GM21381 (cell line): Measurements from ENCODE around the gene PARD3.
"Not testable (repeated sequence)": the region's sequence is repeated elsewhere in the genome, so short reads cannot be mapped to it uniquely, and the experiment has no call there.

Experiments
- ATAC-seq: cut with Tn5 transposase; IDR thresholded peaks from one replicate; pipeline ENCODE4 v1.9.1; 2021; ENCODE audit warnings: mild to moderate bottlenecking, moderate library complexity; ENCODE audit not compliant: unreplicated experiment

The PARD3 gene

DNA sequence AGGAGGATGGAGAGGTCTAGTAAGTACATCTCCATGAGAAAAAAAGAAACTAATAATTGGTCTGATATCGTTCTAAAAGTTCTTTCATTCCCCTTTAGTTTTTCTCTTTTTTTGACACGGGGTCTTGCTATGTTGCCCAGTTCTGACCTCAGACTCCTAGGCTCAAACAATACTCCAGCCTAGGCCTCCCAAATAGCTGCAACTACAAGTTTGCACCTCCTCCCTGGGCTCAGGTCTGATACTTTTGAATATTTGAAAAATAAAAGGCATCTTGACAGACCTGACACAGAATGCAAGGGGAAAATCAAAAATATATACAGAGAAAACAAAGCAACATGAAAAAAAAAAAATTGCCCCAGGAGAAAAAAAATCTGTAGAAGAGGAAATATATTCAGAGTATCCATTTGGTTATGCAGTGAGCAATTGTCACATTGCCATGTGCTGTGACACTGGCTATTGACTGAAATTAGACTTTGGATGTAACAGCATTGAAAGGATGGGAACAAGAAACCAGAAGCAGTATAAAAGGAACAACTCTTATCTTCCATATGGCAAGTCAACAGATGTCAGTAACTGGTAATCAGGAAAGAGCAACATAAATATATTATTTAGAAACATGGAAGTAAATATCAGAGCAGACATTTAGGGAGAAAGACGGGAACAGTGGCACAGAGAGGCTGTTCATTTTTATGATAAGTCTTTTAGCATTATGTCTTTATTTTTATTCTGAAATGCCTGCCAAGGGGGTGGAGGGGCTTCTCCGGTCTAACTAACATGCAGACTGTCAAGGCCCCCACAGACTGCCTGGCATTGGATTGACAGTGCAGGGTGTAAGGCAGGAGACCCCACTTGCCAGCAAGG lies 408.4 kb downstream of the PARD3 start:
- no peak for ATAC-seq

DNA sequence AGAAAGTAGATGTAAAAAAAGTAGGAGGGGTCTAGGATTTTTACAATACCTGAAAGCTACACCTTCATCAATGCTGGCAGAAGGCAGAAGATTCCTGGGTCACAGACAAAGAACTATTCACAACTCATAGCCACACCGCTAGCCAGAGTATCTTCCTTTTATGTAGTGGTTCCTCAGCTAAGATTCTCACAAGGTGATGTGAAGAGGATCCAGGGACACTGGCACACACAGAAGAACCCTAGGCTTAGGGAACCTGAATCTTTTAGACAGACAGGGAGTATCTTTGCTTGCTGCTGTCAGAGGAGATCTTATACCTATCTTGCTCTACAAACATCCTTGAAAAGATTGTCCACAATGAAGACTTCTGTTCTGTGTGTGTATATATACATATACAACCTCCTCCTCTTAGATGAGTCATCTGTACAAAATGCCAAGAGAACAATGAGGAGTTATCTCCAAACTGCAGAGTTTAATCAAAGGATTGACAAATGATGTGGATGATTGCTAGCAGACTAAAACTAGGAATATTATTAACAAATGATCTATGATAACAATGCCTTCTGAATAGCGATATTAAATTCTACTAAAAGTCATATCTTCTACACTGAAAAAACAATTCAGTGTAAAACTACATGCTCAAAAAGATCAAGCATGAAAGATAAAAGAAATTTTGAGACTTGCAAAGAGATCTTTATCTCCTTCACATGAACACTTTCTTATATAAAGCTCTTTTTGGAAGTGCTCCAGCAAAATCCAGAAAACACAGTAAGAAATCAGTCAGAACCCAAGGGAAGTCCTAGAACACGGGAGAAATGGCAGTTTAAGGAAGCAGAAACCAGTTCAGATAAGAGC lies 409.3 kb downstream of the PARD3 start:
- ATAC-seq = no peak

DNA sequence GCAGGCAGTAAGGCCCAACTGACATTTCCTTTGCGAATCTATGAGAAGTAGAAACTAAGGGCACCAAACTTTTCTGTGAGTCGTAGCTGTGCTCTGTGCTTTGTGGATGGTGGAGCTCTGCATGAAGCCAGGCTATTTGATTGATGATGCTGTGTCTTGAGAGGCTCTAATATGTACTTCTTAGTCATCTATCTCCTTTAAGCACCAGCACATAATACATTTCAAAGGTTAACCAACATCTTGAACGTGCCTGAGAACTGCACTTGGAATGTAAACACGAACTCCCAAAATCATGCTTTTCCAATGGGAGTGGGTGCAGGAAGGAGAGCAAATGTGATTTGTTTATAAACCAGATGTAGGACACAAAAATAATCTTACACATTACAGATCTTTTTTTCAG lies 411.6 kb downstream of the PARD3 start:
- ATAC-seq = no peak

DNA sequence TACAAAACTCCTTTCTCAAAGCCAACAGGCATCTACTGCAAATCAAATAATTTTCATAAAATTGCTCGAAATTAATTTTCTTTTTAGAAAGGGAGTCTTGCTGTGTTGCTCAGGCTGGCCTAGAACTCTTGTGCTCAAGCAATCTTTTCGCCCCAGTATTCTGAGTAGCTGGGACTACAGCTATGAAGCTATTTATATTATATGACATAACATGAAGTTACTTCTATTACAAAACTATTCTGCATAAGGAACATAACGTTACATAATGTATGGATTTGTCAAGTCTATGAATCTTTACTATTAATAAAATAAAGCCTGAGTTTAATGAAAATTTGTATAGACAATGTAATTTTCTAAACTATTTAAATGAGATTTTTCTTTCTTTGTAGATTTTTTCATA lies 415.0 kb downstream of the PARD3 start:
- no peak for ATAC-seq

DNA sequence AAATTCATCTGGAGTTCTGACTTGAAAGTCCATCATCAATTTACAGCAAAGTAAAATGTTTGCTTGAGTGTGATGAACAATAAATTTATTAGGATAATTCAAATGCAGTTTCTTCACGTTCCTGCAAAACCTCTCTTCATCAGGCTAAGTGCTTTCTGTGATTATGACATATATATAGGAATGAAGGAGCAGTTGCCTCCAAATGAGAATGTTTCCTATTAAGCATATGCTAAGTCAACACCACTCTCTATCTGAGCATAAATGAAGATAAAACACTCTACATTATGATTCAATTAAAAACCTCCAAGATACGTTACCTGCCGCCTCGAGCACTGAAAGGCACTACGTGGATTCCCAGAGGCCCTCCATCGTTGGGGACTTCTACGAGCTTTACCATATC lies 416.1 kb downstream of the PARD3 start:
- no peak for ATAC-seq

DNA sequence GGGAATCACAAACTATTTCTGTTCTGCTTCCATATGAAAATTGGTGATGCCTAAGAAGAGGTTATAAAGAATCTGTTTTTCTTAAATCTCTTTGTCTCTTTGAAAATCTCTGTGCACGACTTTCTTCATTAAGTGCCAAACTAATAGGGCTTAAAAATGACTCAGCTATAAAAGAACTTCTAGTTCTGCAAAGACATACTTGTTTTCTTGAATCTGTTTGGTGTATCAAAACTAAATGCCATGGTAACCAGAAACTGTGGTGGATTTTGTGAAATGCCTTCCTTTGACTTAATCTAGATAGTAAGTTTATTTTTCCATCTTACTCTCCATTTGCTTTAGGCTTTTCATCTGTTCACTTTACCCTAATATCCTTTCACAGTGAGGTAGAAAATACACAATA lies 417.8 kb downstream of the PARD3 start:
- ATAC-seq = no peak

DNA sequence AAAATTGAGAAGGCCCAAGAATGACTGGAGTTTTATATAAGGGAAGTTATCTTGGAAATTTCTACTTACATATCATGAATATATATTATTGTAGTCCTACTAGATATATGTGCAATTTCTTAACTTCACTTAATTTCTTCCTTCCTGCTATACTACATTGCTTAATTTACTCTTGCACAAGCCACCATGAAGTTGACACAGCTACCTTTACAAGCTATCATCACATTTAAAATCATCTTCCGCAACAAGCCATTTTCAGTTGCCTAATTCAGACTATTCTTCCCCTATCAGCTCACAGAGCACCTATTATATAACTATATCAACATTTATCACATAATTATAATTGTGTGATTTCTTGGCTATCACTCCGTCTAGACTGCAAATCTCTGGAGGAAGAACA lies 418.4 kb downstream of the PARD3 start:
- no peak for ATAC-seq

DNA sequence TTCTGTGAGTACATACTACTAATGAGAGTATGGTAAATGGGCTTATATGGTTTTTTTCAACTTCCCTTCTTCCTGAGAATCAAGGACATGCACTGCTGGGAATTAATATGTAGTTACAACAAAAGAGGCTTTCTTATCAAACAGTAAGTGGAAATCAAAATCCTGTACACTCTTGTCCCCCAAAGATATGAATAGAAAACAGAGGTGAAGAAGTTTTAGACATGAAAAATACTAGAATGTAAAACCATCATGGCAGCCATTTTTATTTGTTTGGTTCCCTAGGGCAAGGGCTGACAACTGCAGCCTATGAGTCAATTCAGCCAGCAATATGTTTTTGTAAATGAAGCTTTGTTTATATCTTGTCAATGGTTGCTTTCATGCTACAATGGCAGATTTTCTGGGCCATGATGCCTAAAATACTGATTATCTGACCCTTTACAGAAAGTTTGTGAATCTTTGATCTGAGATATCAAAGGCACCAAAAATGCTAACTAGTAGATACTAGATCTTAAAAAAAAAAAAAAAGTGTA lies 422.4 kb downstream of the PARD3 start:
- no peak for ATAC-seq

DNA sequence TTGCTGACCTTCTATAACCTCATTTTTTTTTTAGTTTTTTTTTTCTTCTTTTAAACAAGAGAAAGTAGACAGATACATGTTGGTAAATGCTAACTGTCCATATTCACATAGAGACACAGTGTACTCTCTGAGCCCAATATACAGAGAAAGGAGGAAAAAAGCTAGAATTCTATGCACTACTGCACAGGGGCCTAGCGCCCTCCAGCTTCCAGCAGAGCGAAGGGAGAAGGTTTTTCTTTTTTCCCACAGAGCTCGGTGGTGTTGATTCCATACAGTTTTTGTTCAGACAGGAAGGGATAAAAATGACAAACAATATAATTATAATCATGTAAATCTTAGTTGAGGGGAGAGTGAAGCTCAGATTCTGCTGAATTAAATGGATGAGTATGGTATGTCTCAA lies 423.9 kb downstream of the PARD3 start:
- ATAC-seq = not testable (repeated sequence)

DNA sequence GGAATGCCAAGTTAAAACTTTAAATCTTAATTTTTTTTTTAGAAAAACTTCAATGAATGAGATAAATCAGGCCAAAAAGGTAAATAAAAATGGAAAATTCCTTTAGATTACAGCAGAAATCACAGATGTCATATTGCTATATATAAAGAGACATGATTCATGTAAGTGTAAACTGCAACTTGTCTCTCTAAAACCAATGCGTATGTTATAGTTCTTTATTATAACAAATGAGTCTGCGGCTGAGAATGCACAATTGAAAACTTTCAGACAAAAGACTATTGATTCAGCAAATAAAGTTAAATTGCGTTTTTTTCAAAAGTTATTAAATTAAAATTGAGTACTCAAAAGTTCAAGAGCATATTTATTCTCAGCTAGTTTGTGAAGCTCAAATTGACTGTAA lies 425.3 kb downstream of the PARD3 start:
- no peak for ATAC-seq

GRCh38 chr10:34386921-34387320 lies 428.2 kb downstream of the PARD3 start:
- ATAC-seq = no peak

GRCh38 chr10:34384372-34384771 lies 430.7 kb downstream of the PARD3 start:
- no peak for ATAC-seq

DNA sequence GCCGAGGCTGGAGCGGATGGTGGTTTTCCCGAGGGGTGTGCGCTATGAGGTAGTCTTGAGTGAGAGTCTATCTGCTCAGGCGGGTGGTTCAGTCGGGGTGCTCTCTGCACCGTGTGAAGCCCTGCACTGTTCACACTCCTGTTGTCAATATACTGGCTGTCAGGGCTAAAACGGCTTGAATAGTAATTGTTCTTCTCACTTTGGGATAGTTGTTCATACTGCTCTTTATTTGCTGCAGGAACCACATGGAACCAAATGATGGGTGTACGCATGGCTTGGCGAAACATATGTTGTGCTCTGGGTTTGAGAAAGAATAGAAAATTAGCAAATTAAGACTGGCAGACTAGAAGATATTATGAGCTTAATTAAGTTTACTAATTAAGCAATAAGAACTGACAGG lies 432.5 kb downstream of the PARD3 start:
- no peak for ATAC-seq

DNA sequence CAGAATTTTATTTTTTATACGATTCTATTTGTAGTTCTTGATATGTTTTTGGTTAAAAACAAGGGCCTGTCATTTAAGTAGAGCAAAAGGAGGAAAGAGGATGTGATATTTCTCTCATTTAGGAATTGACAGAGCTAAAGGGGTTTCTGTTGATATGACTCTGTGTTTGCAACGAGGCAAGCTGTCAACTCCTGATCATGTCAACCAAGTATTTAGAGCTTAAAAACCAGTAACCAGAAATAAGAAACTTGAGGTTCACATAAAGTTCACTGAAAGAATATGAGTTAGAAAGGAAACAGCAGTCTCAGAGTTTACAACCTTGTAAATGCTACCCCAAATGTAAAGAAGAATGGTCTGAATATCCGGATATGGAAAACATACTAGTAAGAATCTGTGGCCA lies 434.2 kb downstream of the PARD3 start:
- no peak for ATAC-seq

GRCh38 chr10:34378297-34378696 lies 436.8 kb downstream of the PARD3 start:
- ATAC-seq = no peak

GRCh38 chr10:34377833-34378232 lies 437.3 kb downstream of the PARD3 start:
- ATAC-seq = no peak

DNA sequence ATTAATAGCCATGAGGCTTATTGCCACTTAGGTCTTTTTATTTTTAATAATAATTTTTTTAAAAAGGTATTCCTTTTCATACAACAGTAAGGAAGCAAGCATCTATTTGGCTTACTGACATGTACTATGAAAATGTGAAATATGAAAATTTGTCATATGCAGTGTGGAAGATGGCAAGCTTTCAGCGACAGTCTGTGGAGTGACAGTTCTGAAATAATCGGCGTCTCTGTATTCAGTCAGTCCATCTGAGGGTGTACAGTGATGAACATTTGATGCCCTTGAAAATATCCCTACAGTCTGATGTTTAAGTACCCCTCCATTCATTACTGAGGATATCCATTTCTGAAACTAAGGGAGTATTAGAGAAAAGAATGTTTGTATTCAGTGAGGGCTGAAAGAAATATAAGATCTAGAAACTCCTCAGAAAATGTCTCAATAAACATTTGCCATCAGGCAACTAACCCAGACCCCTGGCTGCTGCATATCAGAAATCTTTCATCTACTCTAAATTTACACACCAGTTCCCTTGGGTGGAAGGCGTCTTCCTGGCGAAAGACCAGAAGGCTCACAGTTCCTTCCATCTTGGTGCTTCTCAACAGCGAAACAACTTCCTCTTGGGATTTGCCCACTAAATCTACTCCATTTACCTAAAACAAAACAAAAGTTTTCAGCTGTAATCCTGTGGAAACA lies 440.6 kb downstream of the PARD3 start:
- peak; percentile 29 for ATAC-seq

GRCh38 chr10:34373211-34373610 lies 441.9 kb downstream of the PARD3 start:
- ATAC-seq = no peak

DNA sequence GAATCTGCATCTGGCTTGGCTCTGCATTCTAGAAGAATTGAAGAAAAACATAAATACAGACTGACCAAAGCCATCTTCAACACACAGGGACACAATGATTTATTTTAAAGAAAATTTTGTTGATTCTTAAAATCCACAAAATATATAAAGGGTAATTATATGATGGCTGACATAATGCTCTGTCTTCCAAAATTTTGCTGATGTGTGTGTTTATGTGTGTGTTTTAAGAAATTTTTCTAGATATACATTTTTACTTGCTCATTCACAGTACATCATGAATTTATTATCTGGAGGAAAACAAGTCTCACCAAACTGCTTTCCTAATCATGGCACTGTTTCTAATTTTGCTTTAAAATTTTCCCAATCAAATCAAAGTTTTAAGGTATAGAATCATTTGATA lies 442.6 kb downstream of the PARD3 start:
- no peak for ATAC-seq

DNA sequence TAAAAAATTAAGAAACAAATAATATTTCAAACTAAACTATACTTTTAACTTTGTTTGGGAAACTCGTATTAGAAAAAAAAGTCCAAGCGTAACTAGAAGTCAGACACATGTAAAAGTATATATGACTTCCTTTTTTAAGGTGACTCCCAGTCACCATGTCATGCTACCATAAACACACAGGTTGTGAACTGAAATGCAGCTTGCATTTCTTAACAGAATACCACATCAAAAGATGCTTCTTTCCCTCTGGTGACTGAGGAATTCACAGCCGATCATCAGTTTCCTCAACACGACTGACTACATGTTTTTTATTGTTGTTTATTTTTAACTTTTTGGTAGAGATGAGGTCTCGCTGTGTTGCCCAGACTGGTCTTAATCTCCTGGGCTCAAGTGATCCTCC lies 445.0 kb downstream of the PARD3 start:
- no peak for ATAC-seq

- no peak for ATAC-seq
These were observed 446.0 kb downstream of the PARD3 start for GRCh38 chr10:34369120-34369519.
